GM19025 (cell line): ENCODE data around the gene CTNNBIP1.
"Not testable (repeated sequence)": the region's sequence is repeated elsewhere in the genome, so short reads cannot be mapped to it uniquely, and the experiment has no call there.

Experiments used
- ATAC-seq: cut with Tn5 transposase; IDR thresholded peaks from one replicate; pipeline ENCODE4 v1.9.1; 2021; ENCODE audit warnings: mild to moderate bottlenecking, low read depth, moderate library complexity; ENCODE audit not compliant: unreplicated experiment

The CTNNBIP1 gene, protein sequence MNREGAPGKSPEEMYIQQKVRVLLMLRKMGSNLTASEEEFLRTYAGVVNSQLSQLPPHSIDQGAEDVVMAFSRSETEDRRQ

DNA sequence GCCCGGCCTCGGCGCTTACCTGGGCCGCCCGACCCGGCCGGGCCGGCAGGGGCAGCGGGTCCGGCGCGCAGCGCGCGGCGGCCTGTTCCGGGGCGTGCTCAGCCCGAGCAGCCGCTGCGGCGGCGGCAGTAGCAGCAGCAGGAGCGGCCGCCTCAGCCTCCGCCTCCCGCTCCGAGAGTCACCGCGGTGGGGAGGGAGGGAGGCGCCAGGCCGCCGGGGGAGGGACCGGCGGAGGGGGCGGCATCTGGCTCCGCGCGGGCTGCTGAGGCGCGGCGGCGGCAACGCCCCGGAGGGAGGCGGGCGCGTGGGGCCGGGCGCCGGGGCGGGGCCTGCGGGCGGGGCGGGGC lies at the start of gene CTNNBIP1:
Gene CTNNBIP1, minus strand, starts transcription at position 194 of the 347 bp plus-strand sequence. CDS start 38,205 bp downstream, outside the sequence.
- ATAC-seq, result peak; percentile 79

DNA sequence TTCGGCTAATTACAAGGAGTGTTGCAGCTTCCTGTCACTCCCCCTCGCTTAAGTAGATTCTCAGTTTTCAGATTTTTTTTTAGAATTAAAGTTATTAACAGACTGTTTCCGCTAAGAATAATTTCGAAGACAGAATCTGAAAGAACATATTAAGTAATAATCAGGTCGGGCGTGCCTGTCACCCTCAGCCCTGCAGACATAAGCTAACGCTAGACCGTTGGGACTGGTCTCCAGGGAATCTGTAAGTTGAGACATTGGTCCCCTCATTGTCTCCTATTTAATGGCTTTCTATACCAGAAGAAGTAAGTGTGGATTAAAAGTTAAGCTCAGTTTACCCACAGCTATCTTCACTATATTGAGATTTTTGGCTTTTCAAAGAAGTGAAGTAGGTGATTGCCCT lies 47.7 kb upstream of the CTNNBIP1 start:
- no peak for ATAC-seq

DNA sequence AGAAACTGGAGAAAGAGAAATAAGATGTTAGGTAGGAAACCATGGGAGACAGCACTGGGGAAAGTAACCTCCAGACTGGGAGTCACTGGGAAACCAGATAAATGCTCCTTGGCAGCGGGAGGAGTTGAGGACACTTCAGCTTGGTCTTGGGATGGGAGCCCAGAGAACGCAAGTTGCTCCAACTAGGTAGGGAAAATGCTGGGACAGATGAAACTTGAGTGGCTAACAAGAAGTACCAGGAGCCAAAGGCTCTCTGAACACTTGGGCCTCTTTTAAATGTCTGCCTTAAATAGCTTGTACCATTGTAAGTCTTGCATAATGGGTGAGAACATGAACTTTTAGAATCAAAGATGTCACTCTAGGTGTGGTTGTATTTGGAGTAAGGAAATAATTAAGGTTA lies 36.2 kb upstream of the CTNNBIP1 start:
- no peak for ATAC-seq

DNA sequence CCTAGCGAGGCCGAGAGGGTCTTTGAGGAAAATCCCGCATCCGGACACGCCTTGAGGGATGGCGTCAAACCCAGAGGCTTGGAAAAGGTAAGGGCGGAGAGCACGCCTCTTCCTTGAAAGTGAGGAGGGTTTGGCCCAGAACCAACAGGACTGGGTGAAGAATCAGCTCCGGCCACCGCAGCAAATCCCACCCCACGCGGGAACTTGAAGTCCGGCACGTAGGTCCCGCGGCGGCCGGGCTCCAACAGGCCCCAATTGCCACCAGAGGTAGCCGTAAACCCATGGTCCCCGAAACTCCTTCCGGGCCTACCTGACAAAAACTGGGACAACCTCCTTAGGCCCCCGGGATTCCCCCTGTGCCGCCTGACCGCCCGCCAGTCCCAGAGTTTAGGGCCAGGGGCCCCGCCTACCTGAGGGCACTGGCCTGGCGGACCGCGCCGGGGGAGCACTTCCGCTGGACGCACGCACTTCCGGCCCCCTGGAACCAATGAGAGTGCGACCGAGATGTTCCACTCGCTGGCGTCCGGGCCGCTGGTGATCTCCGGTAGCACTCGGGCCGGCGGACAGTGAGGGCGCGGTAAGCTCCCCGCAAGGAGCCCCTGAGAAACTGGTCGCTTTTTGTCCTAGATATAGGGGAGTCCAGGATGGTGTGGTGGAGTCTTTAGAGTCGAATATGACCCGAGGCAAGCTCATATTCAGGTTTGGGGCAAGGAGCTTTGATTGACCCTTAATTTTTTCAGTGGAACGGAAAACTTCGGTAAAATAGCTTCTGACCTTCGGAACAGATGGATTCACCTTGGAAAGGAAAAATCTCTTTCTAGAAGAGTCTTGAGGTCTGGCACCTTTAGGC lies 33.1 kb upstream of the CTNNBIP1 start, which contains the start of the genes LZIC and NMNAT1:
Gene LZIC, minus strand, starts transcription at position 453 of the 850 bp plus-strand sequence. CDS start 6,772 bp downstream, outside the sequence.
Gene NMNAT1, plus strand, starts transcription at position 537 of the 850 bp plus-strand sequence. CDS start 28,599 bp downstream, outside the sequence.
- ATAC-seq, result peak; percentile 92

DNA sequence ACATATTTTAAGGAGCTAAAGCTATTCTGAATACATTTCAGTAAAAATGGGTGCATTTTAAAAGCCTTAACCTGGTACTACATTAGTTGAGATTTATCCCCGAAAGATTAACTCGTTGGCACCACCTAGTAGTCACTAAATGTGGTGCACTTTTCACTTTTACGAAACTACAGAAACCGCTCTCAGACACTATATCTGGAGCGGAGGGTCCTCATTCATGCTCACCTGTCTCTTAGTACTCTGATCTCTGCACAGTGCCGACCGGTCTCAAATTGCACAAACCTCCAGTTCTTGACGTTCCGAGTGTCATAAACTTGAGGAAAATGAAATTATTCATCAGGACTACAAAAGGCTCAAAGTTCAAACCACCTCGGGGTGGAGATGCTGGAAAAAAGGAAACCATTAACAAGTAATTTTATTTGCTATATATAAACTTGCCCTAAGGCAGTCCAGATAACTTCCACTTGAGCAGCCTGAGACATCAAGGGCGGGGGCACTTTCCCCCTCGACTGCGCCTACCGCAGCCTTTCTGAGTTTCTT lies 32.4 kb upstream of the CTNNBIP1 start:
- ATAC-seq, result no peak

DNA sequence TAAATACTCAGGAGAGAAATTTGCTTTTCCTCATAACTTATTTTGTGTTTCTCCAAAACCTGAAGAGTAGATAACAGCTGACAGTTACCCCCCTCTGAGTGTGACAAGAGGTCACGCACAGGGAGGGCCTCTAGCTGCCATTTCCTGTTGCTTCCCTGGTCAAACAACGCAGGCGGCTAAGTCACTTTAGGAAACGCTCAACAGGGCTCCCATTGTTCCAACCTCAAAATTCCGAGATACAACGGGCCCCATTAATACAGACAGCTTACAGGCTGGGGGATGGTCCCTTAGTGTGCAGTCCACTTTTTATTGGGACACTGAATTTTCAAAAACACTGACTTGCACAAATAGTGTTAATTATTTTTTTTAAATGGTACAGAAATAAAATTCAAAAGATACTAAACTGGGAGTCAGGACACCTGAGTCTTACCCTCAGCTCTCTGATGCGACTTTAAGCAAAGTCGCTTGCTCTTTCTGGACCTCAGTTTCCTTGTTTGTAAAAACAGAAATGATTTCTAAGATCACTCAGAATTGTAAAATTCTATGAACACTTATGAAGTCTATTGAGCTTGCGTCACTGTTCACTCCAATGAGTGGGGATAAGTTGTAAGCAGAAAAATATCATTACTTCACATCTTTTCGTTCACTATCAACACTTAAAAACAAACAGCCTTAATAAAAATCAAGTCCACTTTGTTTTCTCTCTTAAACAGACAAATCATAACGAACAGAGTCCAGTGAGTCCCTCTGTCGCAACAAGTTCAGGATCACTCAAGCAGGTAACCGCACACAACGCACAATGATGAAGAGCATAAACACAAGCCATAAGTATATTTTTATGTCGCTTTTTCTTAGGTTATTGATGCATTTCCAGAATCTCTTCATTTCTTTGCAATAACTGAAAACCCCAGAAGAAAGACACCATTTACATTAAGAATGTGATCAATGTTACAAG lies 19.6 kb upstream of the CTNNBIP1 start:
- ATAC-seq, result no peak

DNA sequence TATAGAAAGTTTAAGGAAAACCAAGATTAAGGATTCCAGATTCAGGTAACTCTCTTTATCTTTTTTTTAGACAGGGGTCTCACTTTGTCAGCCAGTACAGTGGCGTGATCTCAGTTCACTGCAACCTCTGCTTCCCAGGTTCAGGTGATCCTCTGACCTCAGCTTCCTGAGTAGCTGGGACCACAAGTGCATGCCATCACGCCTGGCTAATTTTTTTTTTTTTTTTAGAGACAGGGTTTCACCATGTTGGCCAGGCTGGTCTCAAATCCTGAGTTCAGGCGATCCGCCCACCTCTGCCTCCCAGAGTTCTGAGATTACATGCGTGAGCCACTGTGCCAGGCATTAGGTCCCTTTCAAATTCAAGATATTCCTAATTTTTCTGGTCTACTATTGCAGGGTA lies 17.2 kb upstream of the CTNNBIP1 start:
- no peak for ATAC-seq

DNA sequence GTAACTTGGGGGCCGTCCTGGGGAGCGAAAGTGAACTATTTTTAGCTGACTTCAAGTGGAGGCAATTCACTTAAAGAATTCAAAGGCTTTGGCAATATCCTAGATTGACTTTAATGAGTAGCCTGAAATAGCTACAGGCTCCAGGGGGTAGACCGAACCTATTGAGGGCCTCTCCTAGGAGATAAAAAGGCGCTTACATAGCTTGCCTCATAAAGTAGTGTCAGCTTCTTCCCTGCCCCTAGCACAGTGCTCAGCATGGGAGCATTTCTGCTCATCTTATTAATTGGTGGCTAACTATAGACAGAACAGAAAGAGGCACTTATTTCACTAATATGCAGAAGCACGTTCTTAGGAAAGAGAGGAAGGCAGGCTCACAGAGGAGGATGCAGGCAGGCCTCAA lies 12.3 kb upstream of the CTNNBIP1 start:
- ATAC-seq, result no peak

DNA sequence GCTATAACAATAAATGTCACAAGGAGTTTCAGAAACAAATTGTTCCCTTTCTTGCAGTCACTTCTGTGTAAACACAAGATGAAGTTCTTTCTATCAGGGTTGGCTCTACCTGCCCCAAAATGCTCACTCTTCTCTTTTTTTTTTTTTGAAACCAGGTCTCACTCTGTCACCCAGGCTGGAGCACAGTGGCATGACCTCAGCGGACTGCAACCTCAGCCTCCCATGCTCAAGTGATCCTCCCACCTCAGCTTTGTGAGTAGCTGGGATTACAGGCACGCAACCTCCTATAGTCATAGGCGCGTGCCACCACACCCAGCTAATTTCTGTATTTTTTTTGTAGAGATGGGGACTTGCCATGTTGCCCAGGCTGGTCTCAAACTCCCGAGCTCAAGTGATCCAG lies 10.5 kb upstream of the CTNNBIP1 start:
- no peak for ATAC-seq

DNA sequence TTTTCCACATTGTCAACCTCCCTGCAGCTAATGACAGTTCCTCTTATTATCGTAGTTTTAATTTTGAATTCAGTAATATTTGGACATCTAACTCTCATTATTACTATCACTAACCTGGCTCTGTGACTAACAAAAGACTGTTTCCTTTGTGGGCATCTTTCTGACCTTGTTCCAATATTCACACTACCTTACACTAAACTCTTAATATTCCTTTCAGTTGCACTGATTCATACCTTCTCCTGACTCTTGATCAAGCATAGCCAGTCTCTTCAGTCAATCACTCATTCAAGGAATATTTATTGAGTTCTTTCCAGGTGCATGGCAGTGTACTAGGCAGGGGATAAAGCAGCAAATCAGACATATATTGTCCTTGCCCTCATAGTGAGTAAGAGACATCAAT lies 7.8 kb upstream of the CTNNBIP1 start:
- no peak for ATAC-seq

DNA sequence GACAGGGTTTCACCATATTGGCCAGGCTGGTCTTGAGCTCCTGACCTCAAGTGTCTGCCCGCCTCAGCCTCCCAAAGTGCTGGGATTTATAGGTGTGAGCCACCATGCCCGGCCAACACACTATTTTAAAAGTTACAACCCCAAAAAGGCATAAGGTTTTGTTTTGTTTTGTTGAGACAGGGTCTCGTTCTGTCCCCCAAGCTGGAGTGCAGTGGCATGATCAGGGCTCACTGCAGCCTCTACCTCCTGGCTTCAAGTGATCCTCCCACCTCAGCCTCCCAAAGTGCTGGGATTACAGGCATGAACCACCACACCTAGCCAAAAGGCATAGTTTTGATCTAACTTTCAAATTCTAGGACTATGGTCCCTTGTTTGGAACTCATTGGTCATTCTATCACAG lies 7.4 kb upstream of the CTNNBIP1 start:
- ATAC-seq, result not testable (repeated sequence)

DNA sequence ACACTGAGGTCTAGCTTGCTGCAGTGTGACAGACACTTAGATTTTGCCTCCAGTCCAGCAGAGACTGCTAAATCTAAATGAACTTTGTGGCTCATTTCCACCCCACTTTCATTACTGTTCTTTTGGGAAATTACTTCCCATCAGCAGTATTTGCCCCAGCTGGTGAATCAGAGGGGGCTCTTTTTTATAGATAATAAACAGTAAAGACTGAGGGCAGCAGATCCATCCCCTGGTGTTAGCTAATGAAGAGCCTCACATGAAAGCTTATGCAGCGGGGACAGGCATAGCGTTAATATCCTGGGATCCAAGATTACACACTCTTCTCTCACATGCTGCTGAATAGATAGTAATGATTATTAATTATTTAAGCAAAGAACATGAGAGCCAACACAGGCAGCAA lies 6.4 kb upstream of the CTNNBIP1 start:
- ATAC-seq, result no peak

DNA sequence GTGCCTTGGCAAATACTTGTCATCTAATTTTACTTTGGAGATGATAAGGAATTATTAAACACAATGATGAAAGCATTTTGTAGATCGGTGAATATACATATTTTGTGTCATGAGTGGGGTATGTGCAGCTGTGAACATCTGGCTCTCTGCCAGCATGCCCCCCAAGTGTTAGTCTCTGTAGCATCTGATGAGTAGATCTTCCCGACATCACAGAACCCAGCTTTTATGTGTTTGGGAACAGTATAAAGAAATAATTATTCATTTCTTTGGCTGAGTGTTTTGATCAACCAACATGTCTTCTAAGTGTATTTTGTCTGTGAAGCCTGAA lies 4.5 kb upstream of the CTNNBIP1 start:
- no peak for ATAC-seq

DNA sequence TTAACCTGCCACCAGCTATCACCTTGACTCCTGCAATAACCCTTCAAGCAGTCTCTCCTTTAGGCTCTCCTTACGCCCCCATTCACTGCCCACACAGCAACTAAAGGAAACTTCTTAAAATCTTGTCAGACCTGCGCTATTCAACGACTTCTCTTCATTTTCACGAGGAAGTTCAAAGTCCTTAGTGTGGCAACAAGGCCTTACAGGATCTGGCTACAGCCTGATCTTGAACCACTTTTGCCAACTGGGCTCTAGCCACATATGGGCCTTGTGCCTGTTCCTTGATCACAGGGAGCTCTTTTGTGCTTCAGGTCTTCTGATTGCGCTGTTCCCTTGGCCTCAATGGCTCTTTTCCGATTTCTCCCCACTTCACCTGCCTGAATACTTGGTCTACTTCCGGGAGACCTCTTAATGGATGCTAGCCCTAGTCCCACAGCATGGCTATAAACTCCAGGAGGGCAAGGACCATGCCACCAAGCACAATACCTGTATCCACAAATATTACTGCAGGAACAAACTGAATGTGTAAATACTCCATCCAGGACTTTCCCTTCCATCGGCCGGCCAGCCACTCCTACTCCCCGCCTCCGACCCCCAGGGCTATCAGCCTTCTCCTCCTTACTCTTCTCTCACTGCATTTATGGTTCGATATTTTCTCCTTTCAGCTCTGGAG lies 2.3 kb upstream of the CTNNBIP1 start:
- no peak for ATAC-seq

DNA sequence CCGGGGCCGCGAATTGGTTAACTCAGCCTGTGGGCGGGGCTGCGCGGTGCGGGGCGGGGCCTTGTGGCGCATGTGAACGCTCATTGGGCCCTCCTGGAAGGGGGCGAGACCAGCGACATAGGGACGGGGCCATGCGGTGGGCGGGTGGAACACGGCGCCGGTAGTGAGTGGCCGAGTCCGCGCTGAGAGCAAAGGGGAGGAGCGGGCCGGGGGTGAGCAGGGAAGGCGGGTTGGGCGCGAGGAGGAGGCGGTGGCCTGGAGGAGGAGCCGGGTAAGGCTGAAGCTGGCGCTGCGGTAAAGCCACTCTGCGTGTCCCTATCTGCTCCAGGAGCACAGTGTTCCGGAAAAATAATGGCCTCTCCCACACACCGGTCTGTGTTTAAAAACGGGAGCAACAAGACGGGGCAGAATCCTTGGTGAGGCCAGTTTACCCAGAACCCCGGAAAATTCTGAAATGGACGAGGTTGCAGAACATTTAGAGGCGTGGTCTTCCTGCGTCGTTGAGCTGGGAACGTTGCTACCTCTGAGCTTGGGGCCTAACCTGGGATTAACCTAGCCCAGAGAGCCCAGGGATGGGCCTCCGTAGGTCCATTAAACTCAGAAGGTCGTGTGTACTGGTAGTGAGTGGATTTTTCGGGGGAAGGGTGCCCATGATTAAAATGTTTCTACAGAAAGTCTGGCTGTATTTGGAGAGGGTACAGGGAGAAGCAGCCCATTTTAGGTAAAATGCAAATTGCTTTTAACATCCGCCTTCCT lies 532 bp upstream of the CTNNBIP1 start:
- peak; percentile 90 for ATAC-seq

DNA sequence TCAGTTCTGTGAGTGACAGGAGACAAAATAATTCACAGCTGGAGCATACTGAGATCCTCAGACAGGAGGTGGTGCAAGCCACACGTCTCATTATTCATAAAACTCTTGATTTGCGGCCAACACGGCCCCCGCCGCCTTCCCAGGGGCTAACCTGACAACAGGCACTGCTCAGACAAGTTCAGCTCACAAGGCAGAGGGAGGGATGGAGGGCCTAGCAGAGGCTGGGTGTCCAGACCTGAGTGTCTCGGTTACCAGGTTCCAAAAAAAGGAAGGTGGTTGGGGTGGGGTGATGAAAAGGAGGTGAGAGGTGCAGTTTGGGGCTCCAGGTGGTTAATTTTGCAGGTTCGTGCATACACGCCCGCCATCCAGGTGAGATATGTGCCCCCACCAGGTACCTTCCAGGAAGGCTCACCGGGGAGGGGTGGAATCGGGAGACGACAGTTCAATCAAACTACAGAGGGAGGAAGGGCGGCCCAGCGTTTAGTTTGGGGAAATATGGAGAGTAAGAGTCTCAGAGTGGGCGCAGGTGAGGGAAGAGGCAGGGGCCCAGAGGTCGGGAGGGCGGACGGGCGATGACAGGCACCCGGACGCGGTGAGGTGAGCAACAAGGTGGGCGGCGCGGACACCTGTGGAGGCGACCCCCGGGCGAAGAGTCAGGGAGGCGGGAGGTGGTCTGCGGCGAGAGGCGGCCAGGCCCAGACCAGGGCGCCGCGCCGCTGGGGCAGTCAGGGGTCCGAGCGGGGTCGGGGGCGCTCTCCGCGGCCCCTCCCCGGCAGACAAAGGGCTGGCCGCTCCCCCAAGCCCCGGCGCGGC lies 629 bp downstream of the CTNNBIP1 start:
- peak; percentile 3 for ATAC-seq

DNA sequence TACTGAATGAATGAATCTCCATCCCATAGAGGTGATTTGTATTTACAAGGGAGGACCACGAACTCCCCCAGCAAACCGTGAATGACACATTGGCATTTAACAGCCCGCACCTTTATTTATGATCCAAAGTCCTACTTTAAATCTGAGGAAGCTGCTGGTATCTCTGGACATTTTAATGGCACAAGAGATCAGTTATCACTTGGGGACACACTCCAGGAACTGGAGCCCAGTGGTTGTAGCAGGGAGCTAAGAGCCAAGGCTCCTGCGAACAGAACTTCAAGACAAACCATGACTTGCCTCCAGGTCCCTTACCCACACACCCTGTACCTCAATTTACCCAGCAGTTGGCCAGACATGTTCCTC lies 1.2 kb downstream of the CTNNBIP1 start:
- no peak for ATAC-seq

DNA sequence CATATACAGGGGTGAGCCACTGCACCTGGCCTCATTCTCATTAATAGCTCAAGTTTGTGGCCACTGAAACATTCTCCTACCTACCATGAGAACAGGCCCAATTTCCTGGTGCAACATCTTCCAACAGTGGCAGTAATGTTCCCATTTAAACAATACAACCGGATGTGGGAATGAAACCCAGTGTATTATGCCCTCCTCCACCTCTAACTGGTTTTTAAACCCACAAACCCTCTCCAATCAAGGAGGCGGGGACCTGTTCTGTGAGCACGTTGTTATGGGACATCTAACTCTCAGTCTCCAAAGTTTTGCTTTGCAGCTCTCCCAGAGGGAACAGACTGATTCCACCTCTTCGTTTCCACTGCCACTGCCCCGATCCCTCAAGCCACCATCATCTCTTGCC lies 2.6 kb downstream of the CTNNBIP1 start:
- ATAC-seq, result no peak

DNA sequence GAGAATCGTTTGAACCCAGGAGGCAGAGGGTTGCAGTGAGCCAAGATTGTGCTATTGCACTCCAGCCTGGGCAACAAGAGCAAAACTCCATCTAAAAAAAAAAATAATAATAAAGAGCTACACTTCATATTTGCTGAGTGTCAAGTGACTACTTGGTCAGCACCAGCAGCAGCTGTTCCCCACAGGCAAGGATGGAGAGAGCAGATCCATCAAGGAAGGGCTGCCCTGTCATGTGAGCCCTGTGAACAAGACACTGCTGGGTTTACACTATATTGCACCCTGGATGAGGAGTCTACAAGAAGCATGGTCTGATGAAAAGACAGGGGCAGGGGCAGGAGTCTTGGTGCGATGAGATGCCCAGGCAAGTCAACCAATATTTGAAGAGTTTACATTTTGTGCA lies 3.6 kb downstream of the CTNNBIP1 start:
- no peak for ATAC-seq
